K562 (cell line): ENCODE data around the gene PPM1F. TPM values are rescaled to one million over a fixed set of nuclear protein-coding genes. Genes with fewer than 3 reads are reported as not detected.

Experiments
- ATAC-seq: fragments of 200-7000 bp; cut with Tn5 transposase; 3 replicates; pipeline ENCODE4 v1.9.1; 2020; ENCODE audit warnings: moderate library complexity
- BruUV-seq: library from RNA; stranded (reverse); fragments of 400-500 nt; replicated peaks from 2 replicates; lab custom pipeline; 2021; lab: Mats Ljungman, UMichigan
- CTCF ChIA-PET: fragments of 300-600 bp; formaldehyde crosslinking; extraction: SDS; loops from one replicate; lab custom pipeline; 2021; ENCODE audit warnings: low intra/inter-chr PET ratio; lab: Yijun Ruan, JAX
- POLR2A ChIA-PET: fragments of 300-600, 350-650 bp; sonication (Branson Sonifier 250); formaldehyde crosslinking; extraction: SDS; loops from one replicate; lab custom pipeline; 2021; ENCODE audit warnings: antibody characterized with exemption, inconsistent platforms; lab: Yijun Ruan, JAX
- DNase-seq, 4 experiments: peaks; one replicate each; pipeline versions ENCODE4 v3.0.0 to v3.0.0-alpha.2; 2011 to 2018; ENCODE audit warnings: low spot score in 3 of 4, mixed read lengths in 3 of 4; ENCODE audit errors: extremely low read depth in 1 of 4
- FAIRE-seq: peaks from 2 replicates; lab custom pipeline; 2011; peaks lifted over from hg19 to GRCh38; lab: Jason Lieb, UNC
- H2AFZ ChIP-seq: 2 replicates; pipeline ENCODE4 v1.6.0; 2011; ENCODE audit warnings: low read depth, low read length, control low read depth, inconsistent platforms
- H3K27ac ChIP-seq: fragments of 200-600 bp; 3 replicates; pipeline ENCODE4 v1.8.0; 2011; ENCODE audit warnings: low read depth, mild to moderate bottlenecking, control low read depth, inconsistent platforms, low read length, moderate library complexity, mixed read lengths; ENCODE audit errors: extremely low read depth
- H3K27me3 ChIP-seq, 2 experiments: fragments of 300-600 bp in 1 of 2; 2 replicates in 1 of 2; 3 replicates in 1 of 2; pipeline versions ENCODE4 v1.6.0 to v1.8.0; 2011; ENCODE audit warnings: inconsistent platforms in 2 of 2, low read length in 2 of 2, mild to moderate bottlenecking in 1 of 2, mixed read lengths in 1 of 2, moderate library complexity in 1 of 2; ENCODE audit not compliant: control insufficient read depth in 2 of 2, insufficient read depth in 2 of 2
- H3K36me3 ChIP-seq: fragments of 300-600 bp; 3 replicates; pipeline ENCODE4 v1.8.0; 2011; ENCODE audit warnings: mild to moderate bottlenecking, low read length, inconsistent platforms; ENCODE audit not compliant: control insufficient read depth, insufficient read depth
- H3K4me1 ChIP-seq, 2 experiments: fragments of 200-600 bp in 1 of 2; replicated peaks in 1 of 2; 2 replicates in 1 of 2; 3 replicates in 1 of 2; pipeline versions ENCODE4 v1.5.1 to v1.8.0; 2011; ENCODE audit warnings: inconsistent platforms in 2 of 2, low read length in 2 of 2, mild to moderate bottlenecking in 1 of 2, mixed read lengths in 1 of 2, moderate library complexity in 1 of 2; ENCODE audit not compliant: control insufficient read depth in 2 of 2, insufficient read depth in 2 of 2
- H3K4me2 ChIP-seq: 2 replicates; pipeline ENCODE4 v1.6.1; 2011; ENCODE audit warnings: low read length, control low read depth, inconsistent platforms, mixed read lengths; ENCODE audit not compliant: insufficient read depth
- H3K4me3 ChIP-seq: fragments of 200-600 bp; sonication (generic), shearing (Covaris generic); 2 replicates; pipeline ENCODE4 v1.5.1; 2016; ENCODE audit warnings: control low read depth, inconsistent platforms
- H3K79me2 ChIP-seq: fragments of 200-600 bp; 3 replicates; pipeline ENCODE4 v1.8.0; 2011; ENCODE audit warnings: low read length, inconsistent platforms; ENCODE audit not compliant: control insufficient read depth, insufficient read depth
- H3K9ac ChIP-seq, 2 experiments: 2 replicates each; pipeline versions ENCODE4 v1.6.0 to v1.6.1; 2011; ENCODE audit warnings: low read depth in 2 of 2, low read length in 2 of 2, control low read depth in 1 of 2, inconsistent platforms in 1 of 2, mild to moderate bottlenecking in 1 of 2, mixed read lengths in 1 of 2; ENCODE audit not compliant: insufficient read depth in 1 of 2
- H3K9me1 ChIP-seq: one replicate; pipeline ENCODE4 v1.6.0; 2011; ENCODE audit warnings: inconsistent platforms, mild to moderate bottlenecking, low read length, moderate library complexity; ENCODE audit not compliant: control insufficient read depth, insufficient read depth
- H3K9me3 ChIP-seq: replicated peaks from 2 replicates; pipeline ENCODE4 v1.5.1; 2011; ENCODE audit warnings: low read depth, low read length, inconsistent platforms; ENCODE audit not compliant: control insufficient read depth, insufficient read depth
- H4K20me1 ChIP-seq: replicated peaks from 2 replicates; pipeline ENCODE4 v1.6.1; 2011; ENCODE audit warnings: low read length, inconsistent platforms, mixed read lengths; ENCODE audit not compliant: control insufficient read depth, insufficient read depth
- DNMT1 ChIP-seq: fragments of 450-650 bp; IDR thresholded peaks from 2 replicates; pipeline ENCODE4 v1.6.1; 2016; ENCODE audit warnings: antibody characterized with exemption, mild to moderate bottlenecking
- GATAD2A ChIP-seq: fragments of 450-650 bp; IDR thresholded peaks from 2 replicates; pipeline ENCODE4 v1.6.1; 2017
- GTF2A2 ChIP-seq: IDR thresholded peaks from 2 replicates; pipeline ENCODE4 v1.6.1; 2016; ENCODE audit warnings: mild to moderate bottlenecking, missing genetic modification characterization, missing compliant biosample characterization
- HDAC8 ChIP-seq: fragments of 450-650 bp; IDR thresholded peaks from 2 replicates; pipeline ENCODE4 v1.6.1; 2016; ENCODE audit warnings: mild to moderate bottlenecking, missing genetic modification characterization, moderate library complexity, missing compliant biosample characterization
- L3MBTL2 ChIP-seq: fragments of 450-650 bp; IDR thresholded peaks from 2 replicates; pipeline ENCODE4 v1.6.1; 2016; ENCODE audit warnings: mild to moderate bottlenecking, moderate library complexity
- MCM7 ChIP-seq, 2 experiments: fragments of 450-650 bp; IDR thresholded peaks; 2 replicates each; pipeline ENCODE4 v1.6.1; 2016 to 2018
- RCOR1 ChIP-seq, 2 experiments: IDR thresholded peaks; 2 replicates each; pipeline ENCODE4 v1.6.1; 2012; ENCODE audit warnings: low read depth in 2 of 2, low read length in 2 of 2, borderline replicate concordance in 1 of 2, improper control_type of control experiment in 1 of 2
- TEAD1 ChIP-seq, 2 experiments: fragments of 450-650 bp in 1 of 2; sonication (generic) in 1 of 2; formaldehyde crosslinking; IDR thresholded peaks; 2 replicates each; pipeline versions ENCODE4 v1.4.0 to v1.8.0; 2020 to 2022; ENCODE audit warnings: mild to moderate bottlenecking in 2 of 2, missing genetic modification reagents in 1 of 2
- TEAD4 ChIP-seq, 2 experiments: sonication (generic) in 1 of 2; formaldehyde crosslinking in 1 of 2; IDR thresholded peaks; 2 replicates each; pipeline versions ENCODE4 v1.6.1 to v1.8.0; 2012 to 2022; ENCODE audit warnings: borderline replicate concordance in 1 of 2, inconsistent platforms in 1 of 2, low read length in 1 of 2, mild to moderate bottlenecking in 1 of 2, missing genetic modification reagents in 1 of 2
- ZBTB49 ChIP-seq: sonication (generic); formaldehyde crosslinking; IDR thresholded peaks from 2 replicates; pipeline ENCODE4 v1.8.0; 2022; ENCODE audit warnings: missing genetic modification reagents, mild to moderate bottlenecking, borderline replicate concordance
- ZNF12 ChIP-seq: sonication (generic); formaldehyde crosslinking; IDR thresholded peaks from 2 replicates; pipeline ENCODE4 v1.4.0; 2020; ENCODE audit warnings: mild to moderate bottlenecking, missing genetic modification reagents
- ZNF512 ChIP-seq: IDR thresholded peaks from 2 replicates; pipeline ENCODE4 v1.6.1; 2016; ENCODE audit warnings: missing genetic modification characterization, missing compliant biosample characterization
- ZNF695 ChIP-seq: fragments of 450-650 bp; formaldehyde crosslinking; IDR thresholded peaks from 2 replicates; pipeline ENCODE4 v1.4.0; 2020; ENCODE audit warnings: mild to moderate bottlenecking, moderate library complexity
- WGBS: fragments of 100-300 bp; shearing (Covaris generic); methylation state at CpG from one replicate; pipeline ENCODE4 v1.1.6; 2016; ENCODE audit warnings: low coverage, mixed read lengths; ENCODE audit not compliant: insufficient coverage; ENCODE audit errors: missing lambda C conversion rate; 5-methylcytosine and 5-hydroxymethylcytosine counted together
- in situ Hi-C: fragments of 300-500 bp; cut with MboI; formaldehyde crosslinking; loops from 4 replicates; pipeline ENCODE4 v1.15.0; 2018; ENCODE audit warnings: inconsistent platforms, mixed read lengths
- intact Hi-C: fragments of 100-400 bp; cut with micrococcal nuclease; formaldehyde crosslinking; loops from 2 replicates; pipeline ENCODE4 v1.14.2; 2022
- polyA plus RNA-seq, 8 experiments: library from polyadenylated mRNA; depleted of rRNA in 4 of 8; stranded (reverse) in 5 of 8; unstranded in 3 of 8; fragments of >200 nt; fragmentation: Nextera tagmentation in 2 of 8; fragmentation: Illumina TruSeq in 1 of 8; extraction: Ambion mirVana in 2 of 8; extraction: Trizol in 1 of 8; gene quantifications; 2 replicates each; pipeline versions ENCODE4 v1.2.1 to v1.2.3, GENCODE V29; 2011 to 2014; ENCODE audit warnings: inconsistent platforms in 1 of 8, missing spikeins in 1 of 8
- total RNA-seq, 7 experiments: library from RNA; depleted of rRNA in 6 of 7; stranded (reverse); fragments of >200 nt in 6 of 7; fragmentation: Illumina TruSeq in 2 of 7; extraction: Trizol in 2 of 7; gene quantifications; 2 replicates each; pipeline versions ENCODE4 v1.2.1 to v1.2.3, GENCODE V29; 2011 to 2021; ENCODE audit warnings: low replicate concordance in 1 of 7
- TF ChIP-seq, protein P1 (sequence below): sonication (generic); formaldehyde crosslinking; IDR thresholded peaks from 2 replicates; pipeline ENCODE4 v1.8.0; 2022; ENCODE audit warnings: mild to moderate bottlenecking, low read depth, missing genetic modification reagents

Gene PPM1F
- total and polyA plus RNA-seq, 9 of the 15 experiments (the other 6 are each of a cell fraction or from before 2014, with no cell fraction given): 2.1 to 159 (median 64.0) TPM

GRCh38 chr22:21996175-21996720, 43.6 kb upstream of the PPM1F start (continued):
- TF ChIP-seq ZBTB49: peak; percentile 96

GRCh38 chr22:21995660-21996059, 43.0 kb upstream of the PPM1F start:
- no TSS peak for BruUV-seq
- DNase-seq (no peak), ATAC-seq (no peak), FAIRE-seq (no peak)
- ChIA-PET POLR2A (interaction anchor here (0.5 to 22.7 kb wide), 6 partner anchors 8 to 1280 kb away, joined by 3 to 382 read pairs (median 3); partner anchors contain the start of gene TOP3B), CTCF (no interaction called here)
- intact Hi-C loops (no loop called here), in situ Hi-C loops (no loop called here)
- Histone ChIP-seq H3K4me1 (peaks cover 13 to 17% of the 10 kb centered on the region in 2 experiments; a peak in 4 of 5 replicates), H3K4me3 (no peak overlapping the region), H3K9me3 (no peaks in the 10 kb centered on the region), H3K27ac (no peak overlapping the region), H2AFZ (peak overlapping the region; percentile 2), H3K79me2 (no peaks in the 10 kb centered on the region), H4K20me1 (no peaks in the 10 kb centered on the region), H3K36me3 (no peaks in the 10 kb centered on the region), H3K9ac (no peak overlapping the region), H3K4me2 (no peak overlapping the region), H3K9me1 (no peaks in the 10 kb centered on the region), H3K27me3 (no peaks in the 10 kb centered on the region; a peak in 1 of 5 replicates)
- 54% methylated on average over 3 of the region's 3 CpGs for WGBS
- TF ChIP-seq GTF2A2 (tag) (no peak), DNMT1 (no peak), ZNF12 (CRISPR knock-in tag) (no peak), GATAD2A (no peak), TEAD4 (IDR thresholded peaks at IDR 0.05; ENCODE audit: low read length) (no peak), TEAD4 (CRISPR knock-in tag; IDR thresholded peaks at IDR 0.05; ENCODE audit: borderline replicate concordance) (peak; percentile 70; the same call in 1 of the 2 replicates), ZNF695 (CRISPR knock-in tag) (no peak), L3MBTL2 (no peak), TEAD1 (CRISPR knock-in tag; IDR thresholded peaks at IDR 0.05) (peak in 1 of 2 experiments; percentile 58; a peak in 1 of 4 replicates), ZNF512 (tag) (no peak), MCM7 (IDR thresholded peaks at IDR 0.05) (no peak), HDAC8 (no peak), RCOR1 (IDR thresholded peaks at IDR 0.05; ENCODE audit: borderline replicate concordance in 1 of 2, low read depth in 2 of 2, low read length in 2 of 2) (no peak)
- TF ChIP-seq, protein P1, sequence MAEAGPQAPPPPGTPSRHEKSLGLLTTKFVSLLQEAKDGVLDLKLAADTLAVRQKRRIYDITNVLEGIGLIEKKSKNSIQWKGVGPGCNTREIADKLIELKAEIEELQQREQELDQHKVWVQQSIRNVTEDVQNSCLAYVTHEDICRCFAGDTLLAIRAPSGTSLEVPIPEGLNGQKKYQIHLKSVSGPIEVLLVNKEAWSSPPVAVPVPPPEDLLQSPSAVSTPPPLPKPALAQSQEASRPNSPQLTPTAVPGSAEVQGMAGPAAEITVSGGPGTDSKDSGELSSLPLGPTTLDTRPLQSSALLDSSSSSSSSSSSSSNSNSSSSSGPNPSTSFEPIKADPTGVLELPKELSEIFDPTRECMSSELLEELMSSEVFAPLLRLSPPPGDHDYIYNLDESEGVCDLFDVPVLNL: no peak
